A673 (cell line): ENCODE measurements around the gene DNAJB2.

Experiments used
- EZH2 ChIP-seq: fragments of 200-600 bp; sonication (generic); IDR thresholded peaks from 2 replicates; pipeline ENCODE4 v1.6.1; 2017; ENCODE audit warnings: borderline replicate concordance, low read depth, mild to moderate bottlenecking, mixed read lengths, antibody characterized with exemption, low read length; ENCODE audit not compliant: poor library complexity, severe bottlenecking
- TF ChIP-seq, protein P1 (sequence below): fragments of 300-800, 200-600 bp; sonication (generic); conservative IDR thresholded peaks from 2 replicates; pipeline ENCODE4 v1.5.1; 2017; ENCODE audit warnings: low read depth, mild to moderate bottlenecking, antibody characterized with exemption, low read length, moderate library complexity, mixed read lengths

DNA sequence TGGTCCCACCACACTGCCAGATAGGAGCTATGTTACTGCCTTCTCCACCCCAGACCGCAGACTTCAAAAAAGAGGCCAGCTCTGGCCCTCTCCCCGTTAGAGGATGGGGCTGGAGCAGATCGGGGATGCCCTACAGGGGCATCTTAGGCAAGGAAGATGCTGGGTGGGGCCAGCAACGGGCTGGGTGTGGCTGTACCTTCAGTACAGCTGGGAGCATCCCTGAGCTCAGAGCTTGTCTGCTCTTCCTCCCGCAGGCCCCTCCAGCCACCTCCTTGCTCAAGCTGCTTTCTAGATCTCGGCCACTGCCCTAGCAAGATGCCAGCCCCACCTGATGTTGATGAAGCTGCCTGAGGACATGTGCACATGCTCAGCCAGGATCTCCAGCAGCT lies 20.2 kb downstream of the DNAJB2 start:
- TF ChIP-seq, protein P1, sequence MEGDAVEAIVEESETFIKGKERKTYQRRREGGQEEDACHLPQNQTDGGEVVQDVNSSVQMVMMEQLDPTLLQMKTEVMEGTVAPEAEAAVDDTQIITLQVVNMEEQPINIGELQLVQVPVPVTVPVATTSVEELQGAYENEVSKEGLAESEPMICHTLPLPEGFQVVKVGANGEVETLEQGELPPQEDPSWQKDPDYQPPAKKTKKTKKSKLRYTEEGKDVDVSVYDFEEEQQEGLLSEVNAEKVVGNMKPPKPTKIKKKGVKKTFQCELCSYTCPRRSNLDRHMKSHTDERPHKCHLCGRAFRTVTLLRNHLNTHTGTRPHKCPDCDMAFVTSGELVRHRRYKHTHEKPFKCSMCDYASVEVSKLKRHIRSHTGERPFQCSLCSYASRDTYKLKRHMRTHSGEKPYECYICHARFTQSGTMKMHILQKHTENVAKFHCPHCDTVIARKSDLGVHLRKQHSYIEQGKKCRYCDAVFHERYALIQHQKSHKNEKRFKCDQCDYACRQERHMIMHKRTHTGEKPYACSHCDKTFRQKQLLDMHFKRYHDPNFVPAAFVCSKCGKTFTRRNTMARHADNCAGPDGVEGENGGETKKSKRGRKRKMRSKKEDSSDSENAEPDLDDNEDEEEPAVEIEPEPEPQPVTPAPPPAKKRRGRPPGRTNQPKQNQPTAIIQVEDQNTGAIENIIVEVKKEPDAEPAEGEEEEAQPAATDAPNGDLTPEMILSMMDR: no peak
- no peak for TF ChIP-seq EZH2
